ENCODE data around the gene RAB11B. TPM values are rescaled to one million over a fixed set of nuclear protein-coding genes. Genes with fewer than 3 reads are reported as not detected.

The RAB11B gene
- total and polyA plus RNA-seq, 10 of the 15 experiments (the other 5 are each of a cell fraction or from before 2014, with no cell fraction given), result 0.92 to 82.5 (median 17.9) TPM

DNA sequence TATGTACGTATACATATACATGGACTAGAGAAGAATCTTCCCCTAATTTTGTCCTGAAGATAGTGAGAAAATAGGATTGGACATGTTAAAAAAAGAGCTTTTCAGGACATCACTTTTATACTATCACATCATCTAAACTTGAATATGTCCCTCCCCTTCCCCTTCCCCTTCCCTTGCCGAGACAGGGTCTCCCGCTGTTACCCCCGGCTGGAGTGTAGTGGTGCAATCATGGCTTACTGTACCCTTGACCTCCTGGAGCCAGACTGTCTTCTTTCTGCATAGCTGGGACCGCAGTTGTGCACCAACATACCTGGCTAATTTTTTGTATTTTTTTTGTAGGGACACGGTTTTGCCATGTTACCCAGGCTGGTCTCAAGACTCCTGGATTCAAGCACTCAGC is 61.2 kb downstream of the RAB11B start:
- WGBS (ENCODE audit: insufficient coverage, insufficient replicate concordance, low lambda C conversion rate, missing lambda C conversion rate), result 71% methylated on average over 6 of the region's 6 CpGs
- ChIA-PET RAD21 (ENCODE audit: unreplicated experiment) (no interaction called here), SMC1A (ENCODE audit: uncharacterized antibody, unreplicated experiment) (no interaction called here), CTCF (interaction anchor here (0.6 kb wide), 1 partner anchor 13 kb away, joined by 3 read pairs; no protein-coding TSS in a partner anchor), POLR2A (interaction anchor here (0.5 to 0.6 kb wide), 2 partner anchors 28 to 41 kb away, joined by 6 to 8 read pairs; no protein-coding TSS in a partner anchor)
- Histone ChIP-seq H3K36me3 (ENCODE audit: control insufficient read depth in 2 of 2, insufficient read depth in 2 of 2, low read length in 1 of 2) (peaks cover 9 to 20% of the 10 kb centered on the region in 2 experiments; a peak in 3 of 4 replicates), H3K9ac (ENCODE audit: control insufficient read depth, insufficient read depth, low read length) (no peak overlapping the region), H4K20me1 (ENCODE audit: control insufficient read depth, insufficient read depth) (peaks cover 31% of the 10 kb centered on the region), H3K27ac (ENCODE audit: control insufficient read depth, insufficient read depth) (no peak overlapping the region), H3K4me1 (ENCODE audit: control insufficient read depth, insufficient read depth, low read length) (peaks cover 16% of the 10 kb centered on the region), H2AFZ (ENCODE audit: control insufficient read depth, low read depth, low read length) (no peak overlapping the region), H3K27me3 (replicated peaks in 1 of 2; ENCODE audit: control insufficient read depth in 2 of 2, insufficient read depth in 2 of 2, low read length in 1 of 2) (no peaks in the 10 kb centered on the region), H3K4me3 (no peak overlapping the region), H3K9me3 (replicated peaks; ENCODE audit: control insufficient read depth, insufficient read depth, low read length) (no peaks in the 10 kb centered on the region), H3K79me2 (ENCODE audit: control insufficient read depth, insufficient read depth, low read length) (peaks cover 94% of the 10 kb centered on the region), H3K4me2 (ENCODE audit: control insufficient read depth, insufficient read depth) (peak overlapping the region; percentile 56)
- no peak for ATAC-seq
- BruUV-seq (replicated peaks), result no TSS peak
- no peak for DNase-seq (ENCODE audit: low read depth, low spot score)
- intact Hi-C loops (cut with micrococcal nuclease; ENCODE audit: unreplicated experiment) (no loop called here), in situ Hi-C loops (cut with MboI) (no loop called here)
- FAIRE-seq, result no peak
- TF ChIP-seq TCF7 (IDR thresholded peaks at IDR 0.05; ENCODE audit: borderline replicate concordance) (no peak), EZH2 (IDR thresholded peaks at IDR 0.05; ENCODE audit: borderline replicate concordance, control insufficient read depth, low read depth, low read length) (no peak), BCL11A (IDR thresholded peaks at IDR 0.05; ENCODE audit: low read depth, low read length) (no peak), YBX1 (IDR thresholded peaks at IDR 0.05) (no peak), RCOR1 (conservative IDR thresholded peaks at IDR 0.05; ENCODE audit: low read depth, low read length) (no peak), EED (IDR thresholded peaks at IDR 0.05; ENCODE audit: low read depth) (no peak), NFIC (IDR thresholded peaks at IDR 0.05; ENCODE audit: low read depth, low read length) (no peak), ZNF217 (IDR thresholded peaks at IDR 0.05) (no peak), ZNF622 (IDR thresholded peaks at IDR 0.05) (no peak)
- TF ChIP-seq, protein P1, sequence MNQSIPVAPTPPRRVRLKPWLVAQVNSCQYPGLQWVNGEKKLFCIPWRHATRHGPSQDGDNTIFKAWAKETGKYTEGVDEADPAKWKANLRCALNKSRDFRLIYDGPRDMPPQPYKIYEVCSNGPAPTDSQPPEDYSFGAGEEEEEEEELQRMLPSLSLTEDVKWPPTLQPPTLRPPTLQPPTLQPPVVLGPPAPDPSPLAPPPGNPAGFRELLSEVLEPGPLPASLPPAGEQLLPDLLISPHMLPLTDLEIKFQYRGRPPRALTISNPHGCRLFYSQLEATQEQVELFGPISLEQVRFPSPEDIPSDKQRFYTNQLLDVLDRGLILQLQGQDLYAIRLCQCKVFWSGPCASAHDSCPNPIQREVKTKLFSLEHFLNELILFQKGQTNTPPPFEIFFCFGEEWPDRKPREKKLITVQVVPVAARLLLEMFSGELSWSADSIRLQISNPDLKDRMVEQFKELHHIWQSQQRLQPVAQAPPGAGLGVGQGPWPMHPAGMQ (IDR thresholded peaks at IDR 0.05; ENCODE audit: borderline replicate concordance), result no peak
- TF ChIP-seq, protein P2, sequence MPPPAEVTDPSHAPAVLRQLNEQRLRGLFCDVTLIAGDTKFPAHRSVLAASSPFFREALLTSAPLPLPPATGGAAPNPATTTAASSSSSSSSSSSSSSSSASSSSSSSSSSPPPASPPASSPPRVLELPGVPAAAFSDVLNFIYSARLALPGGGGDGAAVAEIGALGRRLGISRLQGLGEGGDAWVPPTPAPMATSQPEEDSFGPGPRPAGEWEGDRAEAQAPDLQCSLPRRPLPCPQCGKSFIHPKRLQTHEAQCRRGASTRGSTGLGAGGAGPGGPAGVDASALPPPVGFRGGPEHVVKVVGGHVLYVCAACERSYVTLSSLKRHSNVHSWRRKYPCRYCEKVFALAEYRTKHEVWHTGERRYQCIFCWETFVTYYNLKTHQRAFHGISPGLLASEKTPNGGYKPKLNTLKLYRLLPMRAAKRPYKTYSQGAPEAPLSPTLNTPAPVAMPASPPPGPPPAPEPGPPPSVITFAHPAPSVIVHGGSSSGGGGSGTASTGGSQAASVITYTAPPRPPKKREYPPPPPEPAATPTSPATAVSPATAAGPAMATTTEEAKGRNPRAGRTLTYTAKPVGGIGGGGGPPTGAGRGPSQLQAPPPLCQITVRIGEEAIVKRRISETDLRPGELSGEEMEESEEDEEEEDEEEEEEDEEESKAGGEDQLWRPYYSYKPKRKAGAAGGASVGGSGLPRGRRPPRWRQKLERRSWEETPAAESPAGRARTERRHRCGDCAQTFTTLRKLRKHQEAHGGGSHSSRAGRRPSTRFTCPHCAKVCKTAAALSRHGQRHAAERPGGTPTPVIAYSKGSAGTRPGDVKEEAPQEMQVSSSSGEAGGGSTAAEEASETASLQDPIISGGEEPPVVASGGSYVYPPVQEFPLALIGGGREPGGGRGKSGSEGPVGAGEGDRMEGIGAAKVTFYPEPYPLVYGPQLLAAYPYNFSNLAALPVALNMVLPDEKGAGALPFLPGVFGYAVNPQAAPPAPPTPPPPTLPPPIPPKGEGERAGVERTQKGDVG (CRISPR knock-in tag; IDR thresholded peaks at IDR 0.05), result no peak
- TF ChIP-seq, protein P3, sequence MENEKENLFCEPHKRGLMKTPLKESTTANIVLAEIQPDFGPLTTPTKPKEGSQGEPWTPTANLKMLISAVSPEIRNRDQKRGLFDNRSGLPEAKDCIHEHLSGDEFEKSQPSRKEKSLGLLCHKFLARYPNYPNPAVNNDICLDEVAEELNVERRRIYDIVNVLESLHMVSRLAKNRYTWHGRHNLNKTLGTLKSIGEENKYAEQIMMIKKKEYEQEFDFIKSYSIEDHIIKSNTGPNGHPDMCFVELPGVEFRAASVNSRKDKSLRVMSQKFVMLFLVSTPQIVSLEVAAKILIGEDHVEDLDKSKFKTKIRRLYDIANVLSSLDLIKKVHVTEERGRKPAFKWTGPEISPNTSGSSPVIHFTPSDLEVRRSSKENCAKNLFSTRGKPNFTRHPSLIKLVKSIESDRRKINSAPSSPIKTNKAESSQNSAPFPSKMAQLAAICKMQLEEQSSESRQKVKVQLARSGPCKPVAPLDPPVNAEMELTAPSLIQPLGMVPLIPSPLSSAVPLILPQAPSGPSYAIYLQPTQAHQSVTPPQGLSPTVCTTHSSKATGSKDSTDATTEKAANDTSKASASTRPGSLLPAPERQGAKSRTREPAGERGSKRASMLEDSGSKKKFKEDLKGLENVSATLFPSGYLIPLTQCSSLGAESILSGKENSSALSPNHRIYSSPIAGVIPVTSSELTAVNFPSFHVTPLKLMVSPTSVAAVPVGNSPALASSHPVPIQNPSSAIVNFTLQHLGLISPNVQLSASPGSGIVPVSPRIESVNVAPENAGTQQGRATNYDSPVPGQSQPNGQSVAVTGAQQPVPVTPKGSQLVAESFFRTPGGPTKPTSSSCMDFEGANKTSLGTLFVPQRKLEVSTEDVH (IDR thresholded peaks at IDR 0.05; ENCODE audit: low read depth, partially characterized antibody), result no peak
